ENCODE measurements around the gene KRT14.
"Not testable (repeated sequence)": the region's sequence is repeated elsewhere in the genome, so short reads cannot be mapped to it uniquely, and the experiment has no call there.

The KRT14 gene

DNA sequence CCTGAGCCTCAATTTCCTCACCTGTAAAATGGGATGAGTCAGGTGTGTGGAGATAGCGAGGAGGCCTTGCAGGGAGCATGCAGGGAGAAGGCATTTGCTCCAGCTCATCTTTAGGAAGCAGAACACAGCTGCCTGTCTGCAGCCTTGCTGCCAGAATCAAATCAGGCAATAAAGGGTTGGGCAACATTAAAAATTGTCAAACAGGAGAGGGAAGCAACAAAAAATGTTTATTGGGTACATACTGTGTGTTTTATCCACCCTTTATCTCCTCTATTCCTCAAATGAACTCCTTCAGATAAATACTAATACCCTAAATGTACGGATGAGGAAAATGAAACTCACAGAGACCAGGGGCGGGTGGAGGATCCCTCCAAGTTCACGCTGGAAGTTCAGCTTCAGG lies 13.6 kb upstream of the KRT14 start:
- no peak for DNase-seq

DNA sequence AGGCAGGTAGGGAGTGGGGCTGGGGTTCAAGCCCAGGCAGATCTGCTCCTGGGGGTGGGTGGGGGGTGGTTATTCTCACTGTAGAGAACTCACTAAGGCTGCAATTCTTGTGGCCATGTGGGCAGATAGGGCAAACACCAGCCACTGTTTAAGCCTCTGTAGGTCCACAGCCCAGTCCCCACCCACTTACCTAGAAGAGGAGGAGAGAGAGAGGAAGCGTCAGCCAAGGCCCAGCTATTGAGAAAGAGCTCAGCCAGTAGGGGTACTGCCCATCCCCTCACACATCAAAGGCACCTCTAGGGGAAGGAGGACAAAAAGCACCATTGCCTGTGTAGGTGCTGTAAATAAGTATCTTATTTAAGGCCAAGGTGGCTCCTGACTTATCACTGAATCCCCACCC lies 13.0 kb upstream of the KRT14 start:
- no peak for DNase-seq

DNA sequence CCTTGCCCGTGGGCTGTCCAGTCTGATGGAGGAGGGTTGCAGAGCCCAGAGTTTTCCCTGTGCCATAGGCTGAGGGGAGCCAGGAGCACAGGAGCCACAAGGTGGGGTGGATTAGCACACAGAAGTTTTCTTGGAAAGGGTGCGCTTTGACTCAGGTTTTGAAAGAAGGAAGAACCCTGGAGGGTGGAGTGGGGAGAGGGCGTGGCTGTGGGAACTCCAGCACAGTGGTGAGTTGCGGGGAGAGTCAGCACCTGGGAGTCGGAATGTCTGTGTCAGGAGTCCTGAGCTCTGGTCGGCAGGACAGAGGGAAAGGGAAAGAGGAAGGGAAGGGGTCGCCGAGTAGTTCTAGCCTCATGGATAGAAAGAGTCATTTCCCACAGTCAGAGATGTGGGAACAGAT lies 8.9 kb upstream of the KRT14 start:
- DNase-seq = no peak

DNA sequence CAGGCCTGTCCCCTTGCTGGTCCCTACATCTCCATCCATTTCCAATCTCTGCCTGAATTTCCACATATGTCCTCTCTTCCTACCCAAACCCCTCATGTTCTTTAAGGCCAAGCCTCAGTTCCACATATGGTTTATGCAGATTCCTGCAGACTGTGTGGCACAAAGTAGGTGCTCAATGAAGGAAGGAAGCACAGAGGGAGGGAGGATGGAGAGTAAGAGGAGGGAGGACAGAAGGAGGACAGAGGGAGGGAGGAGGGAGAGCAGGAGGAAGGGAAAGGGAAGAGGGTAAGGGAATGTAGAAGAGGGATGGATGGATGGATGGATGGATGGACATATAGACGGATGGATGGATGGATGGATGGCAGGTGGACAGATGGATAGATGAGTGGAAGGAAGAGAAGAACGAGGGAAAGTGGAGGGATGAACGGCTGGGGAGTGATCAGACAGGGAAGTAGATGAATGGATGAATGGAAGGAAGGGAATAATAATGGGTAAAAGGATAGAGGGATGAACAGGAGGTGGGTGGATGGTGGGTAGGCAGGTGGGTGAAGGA lies 7.7 kb upstream of the KRT14 start:
- no peak for DNase-seq

DNA sequence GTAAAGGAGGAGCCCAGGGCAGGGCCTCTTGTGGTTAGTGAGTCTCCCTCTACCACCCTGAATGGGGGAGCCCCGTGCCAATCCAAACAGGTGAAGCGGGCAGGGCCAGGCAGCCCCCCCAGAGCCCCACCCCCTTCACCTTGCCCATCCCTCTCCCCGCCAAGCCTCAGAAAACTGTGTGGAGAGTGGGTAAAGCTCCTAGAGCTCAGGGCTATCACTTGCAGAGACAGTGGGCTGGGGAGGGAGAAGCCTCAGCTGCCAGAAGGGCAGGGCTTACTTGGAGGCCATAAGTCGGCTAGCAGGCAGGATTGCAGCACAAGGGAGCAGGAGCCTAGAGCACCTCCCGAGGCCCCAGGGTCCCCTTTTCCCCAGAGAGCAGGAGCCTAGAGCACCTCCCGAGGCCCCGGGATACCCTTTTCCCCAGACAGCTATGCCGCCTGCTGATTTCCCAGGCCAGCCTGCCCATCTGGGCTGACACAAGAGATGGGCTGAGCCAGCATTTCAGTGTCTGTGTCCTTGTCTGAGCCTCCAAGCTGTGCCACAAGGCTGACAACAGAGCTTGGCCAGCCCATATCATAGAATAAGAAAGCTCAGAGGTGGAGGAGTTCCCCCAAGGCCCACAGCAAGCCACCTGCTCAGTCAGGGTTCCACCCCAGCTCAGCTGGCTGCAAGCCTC lies 6.7 kb upstream of the KRT14 start:
- no peak for DNase-seq

DNA sequence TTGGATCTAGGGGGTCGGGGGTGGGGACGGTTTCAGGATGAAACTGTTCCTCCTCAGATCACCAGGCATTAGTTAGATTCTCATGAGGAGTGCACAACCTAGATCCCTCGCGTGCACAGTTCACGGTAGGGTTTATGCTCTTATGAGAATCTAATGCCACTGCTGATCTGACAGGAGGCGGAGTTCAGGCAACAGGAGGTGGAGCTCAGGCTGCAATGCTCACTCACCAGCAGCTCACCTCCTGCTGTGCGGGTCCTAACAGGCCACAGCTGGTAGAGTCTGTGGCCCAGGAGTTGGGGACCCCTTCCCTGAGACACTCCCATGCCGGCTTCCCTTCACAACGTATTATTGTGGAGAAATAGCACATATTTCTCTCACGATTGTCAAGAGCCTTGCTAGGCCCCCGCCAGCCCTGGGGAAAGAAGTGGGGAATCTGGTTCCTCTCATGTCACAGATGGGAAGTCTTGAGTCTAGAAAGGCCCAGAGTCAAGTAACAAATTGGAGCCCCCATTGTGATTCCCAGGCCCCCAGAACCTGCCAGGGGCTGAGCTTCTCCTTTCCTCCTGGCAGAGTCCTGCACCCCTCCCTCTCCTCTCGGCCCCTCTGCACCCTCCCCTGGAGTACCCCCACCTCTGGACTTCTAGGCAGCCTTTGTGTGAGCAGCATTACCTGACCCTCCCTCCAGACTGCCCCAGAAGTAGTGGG lies 6.1 kb upstream of the KRT14 start:
- no peak for DNase-seq

DNA sequence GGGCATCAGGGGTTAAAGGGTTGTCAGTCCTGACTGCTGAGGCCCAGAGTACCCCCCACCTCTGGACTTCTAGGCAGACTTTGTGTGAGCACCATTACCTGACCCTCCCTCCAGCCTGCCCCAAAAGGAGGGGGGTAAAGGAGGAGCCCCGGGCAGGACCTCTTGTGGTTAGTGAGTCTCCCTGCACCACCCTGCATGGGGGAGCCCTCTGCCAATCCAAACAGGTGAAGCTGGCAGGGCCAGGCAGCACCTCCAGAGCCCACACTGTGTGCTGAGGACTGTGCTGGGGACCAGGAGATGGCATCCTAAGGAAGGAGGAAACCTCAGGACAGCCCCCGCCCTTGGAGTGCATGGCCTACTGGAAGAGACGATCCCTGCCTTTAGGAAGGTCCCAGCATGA lies 2.6 kb upstream of the KRT14 start:
- no peak for DNase-seq

DNA sequence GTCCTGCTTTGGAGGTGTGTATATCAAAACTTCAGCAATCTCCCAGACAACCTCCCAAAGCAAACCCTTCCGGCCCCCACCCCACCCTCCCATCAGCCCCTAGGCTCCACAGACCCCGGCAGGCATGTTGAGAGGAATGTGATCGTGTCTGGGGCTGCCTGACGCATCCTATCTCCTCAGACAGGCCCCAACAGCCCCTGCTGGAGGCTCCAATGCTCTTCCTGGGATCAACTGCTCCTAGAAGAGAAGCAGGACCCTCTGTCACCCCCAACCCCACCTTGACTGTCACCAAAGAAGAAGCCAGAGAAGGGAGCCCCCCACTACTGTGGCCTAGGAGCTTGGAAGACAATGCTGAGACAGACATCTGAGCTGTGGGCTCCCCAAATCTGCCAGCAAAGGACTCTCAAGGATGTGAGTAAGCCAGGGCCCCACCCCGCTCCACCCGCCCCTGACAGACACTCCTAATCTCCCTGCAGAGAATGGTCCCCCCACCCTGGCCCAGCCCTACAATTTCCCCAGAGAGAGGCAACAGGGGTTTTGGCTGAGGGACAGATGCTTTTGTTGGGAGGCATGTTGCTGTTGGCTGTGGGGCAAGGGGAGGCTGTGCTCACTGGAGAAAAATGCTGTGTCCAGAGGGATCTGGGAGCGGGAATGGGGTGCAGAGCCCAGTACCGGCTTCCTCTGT lies 1.6 kb upstream of the KRT14 start:
- no peak for DNase-seq

DNA sequence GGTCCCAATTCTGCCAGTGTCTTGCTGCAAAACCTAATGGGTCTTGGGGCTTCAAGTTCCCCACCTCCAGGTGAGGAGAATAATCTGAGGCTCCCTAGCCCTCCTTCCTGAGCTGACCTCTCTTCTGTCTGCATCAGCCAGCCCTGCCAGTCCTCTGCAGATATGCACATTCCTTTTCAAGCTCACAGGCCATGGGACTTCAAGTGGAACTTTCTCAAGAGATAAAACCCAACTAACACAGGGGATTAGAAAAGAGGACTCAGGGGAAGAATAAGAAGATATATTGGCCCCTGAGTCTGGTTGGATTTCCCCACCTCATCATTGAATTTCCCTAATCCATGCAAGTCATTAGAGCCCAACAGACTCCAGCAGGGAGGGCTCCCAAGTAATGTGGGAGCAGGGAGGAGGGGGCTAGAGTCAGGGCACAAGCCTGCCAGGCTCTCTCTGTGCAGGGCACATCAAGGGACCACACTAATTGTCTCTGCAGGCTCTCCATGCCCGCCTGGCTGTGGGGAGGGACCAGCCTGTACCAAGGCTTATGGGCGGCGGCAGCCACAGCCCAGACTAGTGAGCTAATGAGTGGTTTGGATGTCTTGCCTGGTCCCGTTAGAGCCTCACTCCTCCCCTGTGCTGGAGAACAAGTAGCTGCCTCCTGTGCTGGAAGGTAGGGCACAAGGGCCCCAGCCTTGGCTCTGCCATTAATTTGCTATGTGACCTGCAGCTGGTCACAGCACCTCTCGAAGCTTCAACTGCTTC lies 1.2 kb downstream of the KRT14 start:
- no peak for DNase-seq

DNA sequence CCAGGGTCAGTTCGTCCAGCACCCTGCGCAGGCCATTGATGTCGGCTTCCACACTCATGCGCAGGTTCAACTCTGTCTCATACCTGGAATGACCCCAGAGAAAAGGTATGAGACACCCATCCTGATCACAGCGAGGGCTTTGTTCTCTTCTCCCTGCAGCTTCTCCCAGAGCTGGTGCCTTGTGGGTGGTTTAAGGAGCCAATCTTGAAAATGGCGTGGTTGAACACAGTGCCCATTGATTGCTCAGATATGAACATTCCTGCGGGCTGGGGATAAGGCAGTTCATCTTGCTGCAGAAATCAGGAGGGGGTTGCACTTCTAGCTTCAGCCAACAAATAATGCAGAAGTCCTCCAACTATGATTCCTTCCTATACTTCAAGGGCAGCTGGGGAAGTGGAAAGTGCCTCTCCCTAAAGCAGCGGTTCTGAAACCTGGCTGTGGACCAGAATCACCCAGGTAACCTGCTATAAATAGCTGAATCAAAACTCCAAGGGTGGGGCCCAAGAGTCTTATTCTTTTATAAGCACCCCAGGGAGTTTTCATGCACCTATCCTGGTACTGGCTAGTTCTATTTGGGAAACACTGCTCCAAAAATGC lies 2.3 kb downstream of the KRT14 start:
- not testable (repeated sequence) for DNase-seq

DNA sequence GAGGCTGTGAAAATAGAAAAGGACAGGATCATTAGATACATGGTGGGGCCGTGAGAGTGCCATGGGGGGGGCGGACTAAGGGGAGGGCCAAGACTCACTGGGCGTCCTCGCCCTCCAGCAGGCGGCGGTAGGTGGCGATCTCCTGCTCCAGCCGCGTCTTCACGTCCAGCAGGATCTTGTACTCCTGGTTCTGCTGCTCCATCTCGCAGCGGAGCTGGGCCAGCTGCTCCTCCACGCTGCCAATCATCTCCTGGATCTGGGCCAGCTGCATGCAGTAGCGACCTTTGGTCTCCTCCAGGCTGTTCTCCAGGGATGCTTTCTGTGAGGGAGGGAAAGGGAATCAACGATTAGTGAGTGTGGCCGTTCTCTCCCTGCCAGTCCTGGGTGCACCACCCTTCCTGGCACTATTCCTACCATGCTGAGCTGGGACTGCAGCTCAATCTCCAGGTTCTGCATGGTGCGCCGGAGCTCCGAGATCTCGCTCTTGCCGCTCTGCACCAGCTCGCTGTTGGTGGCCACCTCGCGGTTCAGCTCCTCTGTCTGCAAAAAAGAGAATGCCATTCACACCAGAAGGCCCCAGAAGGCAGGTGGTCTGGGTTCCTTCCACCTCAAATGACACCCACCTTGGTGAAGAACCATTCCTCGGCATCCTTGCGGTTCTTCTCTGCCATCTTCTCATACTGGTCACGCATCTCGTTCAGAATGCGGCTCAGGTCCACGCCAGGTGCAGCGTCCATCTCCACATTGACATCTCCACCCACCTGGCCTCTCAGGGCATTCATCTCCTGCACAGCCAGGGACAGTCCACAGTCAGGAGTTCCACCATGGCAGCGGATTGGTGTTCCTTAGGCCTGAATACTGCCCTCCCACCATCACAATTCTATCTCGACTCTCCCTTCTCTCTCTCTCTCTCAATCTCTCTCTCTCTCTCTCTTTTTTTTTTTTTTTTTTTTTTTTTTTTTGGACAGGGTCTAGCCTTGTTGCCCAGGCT lies 3.3 kb downstream of the KRT14 start:
- no peak for DNase-seq

DNA sequence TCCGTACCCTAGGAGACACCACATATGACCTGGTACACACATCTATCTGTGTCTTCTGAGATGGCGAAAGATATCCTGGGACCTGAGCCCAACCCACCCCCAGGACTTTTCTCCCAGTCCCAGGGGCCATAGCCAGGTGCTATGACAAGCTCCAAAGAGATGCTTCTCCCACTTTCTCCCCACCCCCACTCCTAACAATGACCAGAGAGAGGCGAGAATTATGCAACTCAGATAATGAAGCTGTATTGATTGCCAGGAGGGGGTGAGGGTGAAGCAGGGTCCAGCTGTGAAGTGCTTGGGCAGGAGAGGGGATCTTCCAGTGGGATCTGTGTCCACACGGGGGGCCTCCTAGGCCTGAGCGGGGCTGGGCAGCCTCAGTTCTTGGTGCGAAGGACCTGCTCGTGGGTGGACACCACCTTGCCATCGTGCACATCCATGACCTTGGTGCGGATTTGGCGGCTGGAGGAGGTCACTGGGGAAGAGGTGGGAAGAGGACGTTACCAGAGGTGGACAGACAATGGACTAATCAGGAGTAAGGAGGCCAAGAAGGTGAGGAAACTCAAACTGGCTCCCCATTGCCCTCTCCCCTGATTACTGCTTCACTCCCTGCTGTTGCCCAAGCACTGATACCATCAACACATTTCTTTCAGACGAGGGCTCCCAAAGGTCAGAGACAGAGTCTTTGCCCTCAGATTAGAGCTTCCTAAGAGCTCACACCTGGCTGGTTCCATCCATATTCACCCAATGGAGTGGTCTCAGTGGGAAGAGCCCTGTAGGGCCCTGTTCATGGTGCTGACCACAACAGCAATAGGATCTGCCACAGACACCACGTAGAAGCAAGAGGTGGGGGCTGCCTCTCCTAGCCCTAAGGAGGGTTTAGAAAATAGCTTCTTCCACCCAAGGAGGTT lies 4.4 kb downstream of the KRT14 start:
- DNase-seq = not testable (repeated sequence)

DNA sequence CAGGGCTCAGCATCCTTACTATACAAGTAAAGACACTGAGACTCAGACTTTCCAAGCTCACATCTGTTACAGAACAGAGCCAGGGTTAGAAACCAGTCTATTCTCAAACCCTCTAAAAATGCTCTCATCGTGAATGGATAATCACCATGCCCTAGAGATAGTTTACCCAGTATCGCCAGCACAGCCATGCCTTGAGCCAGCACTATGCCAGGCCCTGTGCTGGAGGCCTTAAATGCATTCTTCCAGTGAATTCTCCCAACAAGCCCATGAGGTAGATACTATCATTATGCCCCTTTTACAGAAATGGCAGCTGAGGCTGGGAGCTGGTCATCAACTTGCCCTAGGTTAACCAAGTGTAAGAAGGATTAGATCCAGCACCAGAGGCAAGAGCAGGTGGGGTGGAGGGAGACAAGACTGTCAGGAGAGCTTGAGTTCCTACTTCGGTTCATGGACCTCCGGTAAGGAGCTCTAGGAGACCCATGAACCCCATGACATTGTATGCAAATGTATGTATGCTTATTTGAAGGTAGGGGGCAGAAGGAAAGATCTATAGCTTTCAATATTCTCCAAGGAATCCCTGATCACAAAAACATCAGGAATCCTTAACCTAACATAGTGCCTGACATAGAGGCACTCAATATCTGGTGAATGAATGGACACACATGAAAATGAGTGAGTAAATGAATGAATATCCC lies 5.2 kb downstream of the KRT14 start:
- DNase-seq = no peak

DNA sequence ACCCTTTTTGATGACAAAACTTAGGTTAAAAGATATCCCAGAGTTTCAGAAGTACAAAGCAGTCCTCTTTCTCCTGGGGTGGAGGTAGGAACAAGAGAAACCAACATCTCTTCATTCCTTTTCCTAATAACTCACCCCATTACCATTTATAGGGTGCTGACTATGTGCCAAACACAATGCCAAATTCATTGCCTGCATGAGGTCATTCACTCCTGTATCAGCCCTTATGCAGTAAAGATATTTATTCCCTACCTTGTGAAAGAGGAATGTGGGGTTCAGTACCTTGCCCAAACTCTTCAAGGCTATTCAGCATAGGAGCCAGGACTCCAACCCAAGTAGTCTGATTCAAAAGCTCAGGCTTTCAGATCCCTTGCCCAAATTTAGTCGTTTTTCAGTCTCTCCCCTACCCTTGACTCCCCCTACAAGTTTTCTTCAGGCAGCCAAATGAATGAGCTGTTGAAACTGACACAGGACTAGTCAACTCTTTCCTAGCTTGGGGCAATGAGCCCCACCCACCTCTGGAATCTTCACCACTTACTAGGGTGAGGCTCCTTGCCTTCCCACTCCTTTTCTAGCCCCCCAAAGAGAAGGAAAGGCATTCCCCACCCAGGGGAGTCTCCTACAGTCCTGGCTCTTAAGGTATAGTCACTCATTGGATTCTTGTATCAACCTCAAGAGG lies 5.9 kb downstream of the KRT14 start:
- no peak for DNase-seq

DNA sequence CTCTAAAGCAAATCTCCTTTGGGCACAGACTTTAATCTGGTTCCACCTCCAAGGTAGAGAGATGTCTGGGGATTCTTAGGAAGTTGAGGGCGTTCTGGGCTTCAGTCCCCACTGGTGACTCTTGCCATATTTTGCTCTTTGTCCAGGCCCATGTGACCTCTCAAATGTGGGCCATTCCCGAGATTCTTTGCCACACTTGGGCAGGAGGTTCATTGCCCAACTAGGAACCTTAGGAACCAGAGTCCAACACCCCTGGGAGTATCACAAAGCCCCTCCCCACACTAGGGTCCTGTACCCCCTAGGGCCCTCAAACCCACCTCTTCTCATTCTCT lies 6.5 kb downstream of the KRT14 start:
- DNase-seq = no peak

DNA sequence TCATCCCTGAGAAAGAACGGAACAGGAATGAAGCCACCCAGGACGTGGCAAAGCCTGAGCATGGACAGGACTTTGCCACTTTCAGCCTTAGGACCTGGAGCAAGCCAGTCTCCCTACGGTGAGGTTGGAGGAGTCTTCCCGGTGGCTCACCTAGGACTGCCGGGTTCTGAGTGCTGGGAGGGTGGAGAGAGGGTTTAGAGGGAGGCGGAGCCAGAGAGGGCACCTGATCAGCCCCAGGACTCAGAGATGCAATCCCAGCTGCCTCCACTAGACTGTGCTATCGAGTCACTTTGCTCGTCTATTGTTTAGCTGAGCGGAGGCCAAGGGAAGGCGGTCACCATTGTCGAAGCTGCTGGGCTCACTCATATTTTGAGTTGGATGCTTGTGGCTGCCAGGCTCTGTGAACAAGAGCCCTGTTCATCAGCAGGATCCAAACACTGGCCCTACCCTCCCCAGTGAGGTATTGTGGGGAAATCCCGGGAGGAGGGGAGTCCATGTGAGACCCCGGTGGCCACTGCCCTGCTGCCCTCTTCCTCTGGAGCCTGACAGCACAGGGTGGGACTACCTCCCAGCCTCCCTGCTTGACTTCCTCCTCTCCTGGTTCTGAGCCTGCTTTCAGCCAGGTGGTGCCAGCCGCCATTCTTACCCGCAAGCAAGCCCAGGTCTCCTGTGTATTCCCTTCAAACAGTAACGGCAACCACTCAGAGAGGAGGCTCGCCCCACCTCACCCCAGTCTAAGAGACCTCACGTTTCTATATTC lies 7.0 kb downstream of the KRT14 start:
- DNase-seq = peak; percentile 89

DNA sequence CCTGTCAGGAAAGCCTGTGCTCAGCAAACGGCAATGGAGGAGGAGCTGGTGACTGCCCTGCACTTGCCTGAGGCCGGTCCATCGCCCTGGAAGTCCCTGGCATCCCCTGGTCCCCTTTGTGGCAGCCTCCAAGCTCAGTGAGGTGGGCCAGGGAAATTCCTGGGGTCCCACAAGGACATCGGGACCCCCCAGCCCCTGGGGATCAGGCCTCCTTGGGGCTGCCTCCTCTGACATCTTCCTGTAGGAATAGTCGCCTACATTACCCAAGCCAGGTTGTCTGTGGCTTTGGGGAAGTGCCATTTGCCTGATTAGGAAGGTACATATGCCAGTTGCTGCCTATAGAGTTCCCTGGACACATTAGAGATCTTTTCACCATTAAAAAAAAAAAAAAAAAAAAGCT lies 7.7 kb downstream of the KRT14 start:
- DNase-seq = no peak

DNA sequence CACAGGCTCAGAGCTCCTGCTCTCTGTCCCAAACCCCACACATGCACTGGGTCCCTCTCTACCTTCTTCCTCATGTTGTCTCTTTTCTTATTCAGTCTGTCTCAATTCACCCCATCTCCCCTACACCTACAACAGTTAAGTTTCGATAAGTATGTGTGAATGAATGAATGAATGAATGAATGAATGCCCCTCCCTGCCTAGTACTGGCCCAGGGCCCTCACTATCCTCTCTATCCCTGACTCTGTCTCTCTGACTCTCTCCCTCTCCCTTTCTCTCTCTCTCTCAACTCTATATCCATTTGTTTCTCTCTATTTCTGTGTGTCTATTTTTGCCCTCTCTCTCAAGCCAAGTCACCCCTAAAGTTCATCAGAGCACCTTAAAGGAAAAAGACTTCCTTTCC lies 8.2 kb downstream of the KRT14 start:
- no peak for DNase-seq

DNA sequence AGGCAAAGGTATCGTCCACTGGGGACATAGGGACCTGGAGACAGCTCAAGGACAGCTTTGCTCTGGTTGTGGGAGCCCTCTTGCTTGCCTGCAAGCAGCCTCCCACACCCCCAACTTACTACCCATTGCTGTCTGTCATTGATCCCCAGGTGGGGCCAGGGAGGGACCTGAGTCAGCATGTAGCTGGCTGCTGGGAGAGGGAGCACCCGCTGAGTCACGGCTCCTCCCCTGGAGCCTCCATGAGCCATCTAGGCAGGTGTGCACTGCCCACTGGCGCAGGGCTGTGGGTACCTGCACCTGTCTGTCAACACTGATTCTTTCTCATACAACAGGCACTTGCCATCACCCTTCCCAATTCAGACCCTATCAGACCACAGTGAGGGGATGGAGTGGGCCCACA lies 10.0 kb downstream of the KRT14 start:
- not testable (repeated sequence) for DNase-seq

Data from NCI-H1694 (cell line).